Measurements from ENCODE around the gene NOXO1. TPM values are rescaled to one million over a fixed set of nuclear protein-coding genes. Genes with fewer than 3 reads are reported as not detected.

The NOXO1 gene
- total RNA-seq, 6 experiments from 2014 or later, result 0.28 to 0.46 (median 0.45) TPM; not detected in 3

DNA sequence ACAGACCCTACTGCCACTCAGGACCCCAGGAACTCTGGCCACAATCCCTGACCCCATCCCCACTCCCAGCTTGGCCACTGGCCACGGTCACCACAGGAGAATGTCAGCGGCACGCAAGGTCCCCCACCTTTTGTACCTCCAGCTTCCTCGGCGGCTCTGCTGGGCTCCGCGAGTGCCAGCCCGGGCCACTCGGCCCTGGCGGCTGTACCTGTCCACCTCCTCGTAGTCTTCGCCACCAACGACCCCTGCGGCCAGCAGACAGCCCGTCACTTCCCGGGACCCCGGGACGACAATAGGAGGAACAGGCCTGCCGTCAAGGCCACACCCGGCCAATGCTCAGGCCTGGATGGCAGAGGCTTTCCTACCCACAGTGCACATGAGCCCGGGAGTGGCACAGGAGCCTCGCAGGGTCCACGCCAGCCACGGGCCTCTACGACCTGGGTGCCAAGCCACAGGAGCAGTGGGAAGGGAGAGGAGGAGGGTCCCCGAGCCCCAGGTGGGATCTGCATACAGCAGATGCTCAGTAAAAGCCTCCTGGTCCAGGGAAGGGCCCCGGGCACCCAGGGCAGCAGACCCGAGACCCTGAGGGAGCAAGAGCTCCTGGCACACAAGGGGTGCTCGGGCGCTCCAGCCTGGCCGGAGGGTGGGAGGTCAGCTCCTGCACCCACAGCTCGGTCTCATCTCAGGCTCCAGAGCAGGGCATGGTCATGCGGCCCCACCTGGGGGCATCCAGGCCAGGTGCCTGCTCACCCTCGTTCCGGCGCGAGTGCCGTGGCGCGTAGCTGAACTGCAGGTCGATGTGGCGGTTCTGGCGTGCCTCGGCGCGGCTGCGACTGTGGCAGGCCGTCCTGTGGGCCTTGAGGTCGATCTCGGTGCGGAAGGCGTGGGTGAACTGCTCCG lies 20.4 kb upstream of the NOXO1 start:
- Mint-ChIP-seq H3K4me1 (ENCODE audit: low read depth) (peaks cover 14% of the 10 kb centered on the region; the same call in 1 of the 2 replicates), H3K9me3 (no peaks in the 10 kb centered on the region), H3K27ac (no peak overlapping the region), H3K36me3 (ENCODE audit: low read depth) (peaks cover 5% of the 10 kb centered on the region; the same call in 1 of the 2 replicates), H3K4me3 (no peak overlapping the region), H3K27me3 (ENCODE audit: insufficient read depth) (no peaks in the 10 kb centered on the region)
- DNase-seq, result no peak
- TF ChIP-seq, protein P1, sequence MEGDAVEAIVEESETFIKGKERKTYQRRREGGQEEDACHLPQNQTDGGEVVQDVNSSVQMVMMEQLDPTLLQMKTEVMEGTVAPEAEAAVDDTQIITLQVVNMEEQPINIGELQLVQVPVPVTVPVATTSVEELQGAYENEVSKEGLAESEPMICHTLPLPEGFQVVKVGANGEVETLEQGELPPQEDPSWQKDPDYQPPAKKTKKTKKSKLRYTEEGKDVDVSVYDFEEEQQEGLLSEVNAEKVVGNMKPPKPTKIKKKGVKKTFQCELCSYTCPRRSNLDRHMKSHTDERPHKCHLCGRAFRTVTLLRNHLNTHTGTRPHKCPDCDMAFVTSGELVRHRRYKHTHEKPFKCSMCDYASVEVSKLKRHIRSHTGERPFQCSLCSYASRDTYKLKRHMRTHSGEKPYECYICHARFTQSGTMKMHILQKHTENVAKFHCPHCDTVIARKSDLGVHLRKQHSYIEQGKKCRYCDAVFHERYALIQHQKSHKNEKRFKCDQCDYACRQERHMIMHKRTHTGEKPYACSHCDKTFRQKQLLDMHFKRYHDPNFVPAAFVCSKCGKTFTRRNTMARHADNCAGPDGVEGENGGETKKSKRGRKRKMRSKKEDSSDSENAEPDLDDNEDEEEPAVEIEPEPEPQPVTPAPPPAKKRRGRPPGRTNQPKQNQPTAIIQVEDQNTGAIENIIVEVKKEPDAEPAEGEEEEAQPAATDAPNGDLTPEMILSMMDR (IDR thresholded peaks at IDR 0.05), result no peak

DNA sequence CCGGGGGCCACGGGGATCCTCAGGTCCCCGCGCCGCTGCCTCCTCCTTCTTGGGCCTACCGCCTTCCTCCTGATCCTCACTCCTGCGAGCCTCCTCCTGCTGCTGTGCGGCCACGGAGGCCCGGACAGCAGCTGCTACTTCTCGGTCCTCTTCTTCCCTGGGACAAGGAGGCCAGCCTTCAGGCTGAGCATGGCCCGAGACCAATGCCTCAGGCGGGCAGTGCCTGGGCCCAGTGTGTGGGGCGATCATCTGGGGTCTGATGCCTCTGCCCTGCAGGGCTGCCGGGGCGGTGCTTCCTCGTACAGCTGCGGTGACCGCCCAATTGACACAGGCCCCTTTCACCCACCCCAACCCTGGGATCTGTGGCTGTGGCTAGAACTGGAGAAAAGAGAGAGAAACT lies 19.8 kb upstream of the NOXO1 start:
- Mint-ChIP-seq H3K36me3 (ENCODE audit: low read depth) (peaks cover 5% of the 10 kb centered on the region; the same call in 1 of the 2 replicates), H3K4me3 (no peak overlapping the region), H3K4me1 (ENCODE audit: low read depth) (peaks cover 14% of the 10 kb centered on the region; the same call in 1 of the 2 replicates), H3K27ac (no peak overlapping the region), H3K9me3 (no peaks in the 10 kb centered on the region), H3K27me3 (ENCODE audit: insufficient read depth) (no peaks in the 10 kb centered on the region)
- DNase-seq, result no peak
- TF ChIP-seq, protein P1 (IDR thresholded peaks at IDR 0.05), result no peak

GRCh38 chr16:1999866-2000514 lies 18.7 kb upstream of the NOXO1 start:
- Mint-ChIP-seq H3K4me3 (no peak overlapping the region), H3K4me1 (ENCODE audit: low read depth) (peaks cover 14% of the 10 kb centered on the region; the same call in 1 of the 2 replicates), H3K9me3 (no peaks in the 10 kb centered on the region), H3K36me3 (ENCODE audit: low read depth) (peaks cover 10% of the 10 kb centered on the region; the same call in 1 of the 2 replicates), H3K27me3 (ENCODE audit: insufficient read depth) (no peaks in the 10 kb centered on the region), H3K27ac (no peak overlapping the region)
- TF ChIP-seq, protein P1 (IDR thresholded peaks at IDR 0.05), result no peak
- DNase-seq, result no peak

DNA sequence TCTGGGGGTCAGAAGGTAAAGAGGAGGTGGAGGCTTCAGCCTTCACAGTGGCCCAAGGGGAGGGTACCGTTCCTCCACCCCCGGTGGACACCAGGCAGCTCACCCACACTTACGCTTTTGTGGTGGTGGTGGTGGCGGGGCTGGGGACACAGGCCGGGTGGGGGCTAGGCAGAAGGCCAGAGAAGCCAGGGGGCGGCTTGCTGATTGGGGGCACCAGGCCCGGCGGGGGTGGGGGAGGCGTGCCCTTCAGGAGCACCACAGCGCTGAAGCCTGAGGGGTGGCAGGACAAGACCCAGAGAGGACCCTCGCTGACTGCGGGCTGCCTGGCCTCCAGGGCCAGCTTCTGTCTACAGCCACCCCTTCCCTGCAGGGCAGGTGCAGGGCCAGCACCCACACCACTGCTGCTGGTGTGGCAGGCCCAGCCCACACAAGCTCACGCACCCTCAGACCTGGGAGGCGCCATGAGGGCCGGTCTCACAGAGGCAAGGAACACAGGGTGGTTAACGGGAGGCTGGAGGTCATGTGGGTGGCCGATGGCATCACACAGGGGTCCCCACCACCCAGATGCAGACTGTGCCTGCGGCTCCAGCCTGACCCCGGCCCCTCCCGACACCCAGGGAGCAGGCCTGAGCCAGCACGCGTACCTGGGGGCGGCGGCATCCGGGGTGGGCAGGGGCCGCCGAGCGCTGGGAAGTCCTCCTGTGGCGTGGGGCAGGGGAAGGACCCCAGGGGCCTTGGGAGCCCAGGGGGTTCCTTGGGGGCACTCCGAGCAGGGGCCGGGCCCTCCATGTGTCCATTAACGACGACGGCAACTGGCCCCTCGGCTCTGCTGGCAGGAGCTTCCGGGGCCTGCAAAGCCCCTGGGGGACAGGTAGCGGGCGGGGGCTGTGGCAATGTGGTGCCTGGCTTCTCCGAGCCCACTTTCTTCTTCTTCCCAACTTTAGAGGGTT lies 17.9 kb upstream of the NOXO1 start:
- Mint-ChIP-seq H3K9me3 (no peaks in the 10 kb centered on the region), H3K4me3 (no peak overlapping the region)
- TF ChIP-seq, protein P1 (IDR thresholded peaks at IDR 0.05), result no peak

GRCh38 chr16:1998360-1998835 lies 17.1 kb upstream of the NOXO1 start:
- Mint-ChIP-seq H3K27me3 (ENCODE audit: insufficient read depth) (no peaks in the 10 kb centered on the region), H3K4me1 (ENCODE audit: low read depth) (peaks cover 14% of the 10 kb centered on the region; the same call in 1 of the 2 replicates), H3K9me3 (no peaks in the 10 kb centered on the region), H3K4me3 (no peak overlapping the region), H3K36me3 (ENCODE audit: low read depth) (peaks cover 10% of the 10 kb centered on the region; the same call in 1 of the 2 replicates), H3K27ac (peak overlapping the region; percentile 43; the same call in 1 of the 2 replicates)
- DNase-seq, result no peak
- TF ChIP-seq, protein P1 (IDR thresholded peaks at IDR 0.05), result no peak

More for the DNA sequence above, 17.9 kb upstream of the NOXO1 start:
- H3K4me1 Mint-ChIP-seq (ENCODE audit: low read depth), result peaks cover 14% of the 10 kb centered on the region; the same call in 1 of the 2 replicates
- no peaks in the 10 kb centered on the region for H3K27me3 Mint-ChIP-seq (ENCODE audit: insufficient read depth)
- no peak overlapping the region for H3K27ac Mint-ChIP-seq
- no peak for DNase-seq
- H3K36me3 Mint-ChIP-seq (ENCODE audit: low read depth), result peaks cover 10% of the 10 kb centered on the region; the same call in 1 of the 2 replicates

Data from HFFc6 (cell line).